K562 (cell line): ENCODE measurements around the gene ZNF385C.

Experiments used
- HDAC6 ChIP-seq: IDR thresholded peaks from 2 replicates; pipeline ENCODE4 v1.6.1; 2012; ENCODE audit warnings: low read depth, mild to moderate bottlenecking, control low read depth, inconsistent platforms, low read length, moderate library complexity
- MAX ChIP-seq: sonication (generic); formaldehyde crosslinking; IDR thresholded peaks from 2 replicates; pipeline ENCODE4 v1.9.0; 2022; ENCODE audit warnings: mild to moderate bottlenecking, missing genetic modification reagents
- RCOR1 ChIP-seq, 2 experiments: IDR thresholded peaks; 2 replicates each; pipeline ENCODE4 v1.6.1; 2012; ENCODE audit warnings: low read depth in 2 of 2, low read length in 2 of 2, borderline replicate concordance in 1 of 2, improper control_type of control experiment in 1 of 2
- ZZZ3 ChIP-seq: fragments of 450-650 bp; IDR thresholded peaks from 2 replicates; pipeline ENCODE4 v1.6.1; 2016; ENCODE audit warnings: antibody characterized with exemption, mild to moderate bottlenecking, moderate library complexity

- TF ChIP-seq RCOR1 (IDR thresholded peaks at IDR 0.05; ENCODE audit: borderline replicate concordance in 1 of 2, low read depth in 2 of 2, low read length in 2 of 2): no peak
- TF ChIP-seq MAX (CRISPR knock-in tag): no peak
- no peak for TF ChIP-seq ZZZ3
- TF ChIP-seq HDAC6: no peak
Observed at GRCh38 chr17:41987642-41988041, 110.6 kb downstream of the ZNF385C start.
